OCI-LY3 (cell line): ENCODE data around the gene ERI3.

Source experiments
- H2AFZ ChIP-seq: fragments of 200-600, 300-600 bp; shearing (Covaris generic); 2 replicates; pipeline ENCODE4 v1.6.0; 2014; ENCODE audit warnings: antibody characterized with exemption, low read depth, low read length
- H3K27ac ChIP-seq: fragments of 200-600, 300-600 bp; sonication (generic); 2 replicates; pipeline ENCODE4 v1.5.1; 2014; ENCODE audit warnings: mild to moderate bottlenecking, low read length, moderate library complexity, mixed read lengths
- H3K27me3 ChIP-seq: fragments of 200-600, 300-600 bp; sonication (generic); 2 replicates; pipeline ENCODE4 v1.6.1; 2014; ENCODE audit warnings: low read depth, low read length, mixed read lengths
- H3K36me3 ChIP-seq: fragments of 200-600, 300-600 bp; sonication (generic); replicated peaks from 2 replicates; pipeline ENCODE3; 2014; ENCODE audit warnings: low read depth, low read length, mixed read lengths
- H3K4me1 ChIP-seq: fragments of 300-600, 200-600 bp; sonication (generic); 2 replicates; pipeline ENCODE4 v1.6.1; 2014; ENCODE audit warnings: low read length, mixed read lengths
- H3K4me2 ChIP-seq: fragments of 200-600, 300-600 bp; sonication (generic); 2 replicates; pipeline ENCODE4 v1.6.1; 2014; ENCODE audit warnings: low read length, mixed read lengths
- H3K4me3 ChIP-seq: fragments of 300-600, 200-600 bp; sonication (generic); 2 replicates; pipeline ENCODE4 v1.5.1; 2014; ENCODE audit warnings: antibody characterized with exemption, mild to moderate bottlenecking, low read length, moderate library complexity
- H3K79me2 ChIP-seq: fragments of 300-600, 200-600 bp; shearing (Covaris generic); 2 replicates; pipeline ENCODE4 v1.6.1; 2014; ENCODE audit warnings: mild to moderate bottlenecking, low read length, mixed read lengths
- H3K9ac ChIP-seq: fragments of 300-600, 200-600 bp; shearing (Covaris generic); 2 replicates; pipeline ENCODE4 v1.6.0; 2014; ENCODE audit warnings: mild to moderate bottlenecking, low read length, moderate library complexity
- H3K9me3 ChIP-seq: fragments of 200-600, 300-600 bp; shearing (Covaris generic); 2 replicates; pipeline ENCODE4 v1.6.1; 2014; ENCODE audit warnings: low read length, mixed read lengths; ENCODE audit not compliant: insufficient read depth
- H4K20me1 ChIP-seq: fragments of 200-600, 300-600 bp; sonication (generic); 2 replicates; pipeline ENCODE4 v1.6.1; 2016; ENCODE audit warnings: low read length, mixed read lengths; ENCODE audit not compliant: insufficient read depth
- EZH2phosphoT487 ChIP-seq: fragments of 200-600 bp; shearing (Covaris generic); IDR thresholded peaks from 2 replicates; pipeline ENCODE4 v1.6.1; 2018; ENCODE audit warnings: antibody characterized with exemption, mixed run types, low read depth
- TF ChIP-seq, protein P1 (sequence below): fragments of 200-600, 300-600 bp; sonication (generic); IDR thresholded peaks from 2 replicates; pipeline ENCODE4 v1.5.1; 2014; ENCODE audit warnings: antibody characterized with exemption, low read length, low read depth

The ERI3 gene

DNA sequence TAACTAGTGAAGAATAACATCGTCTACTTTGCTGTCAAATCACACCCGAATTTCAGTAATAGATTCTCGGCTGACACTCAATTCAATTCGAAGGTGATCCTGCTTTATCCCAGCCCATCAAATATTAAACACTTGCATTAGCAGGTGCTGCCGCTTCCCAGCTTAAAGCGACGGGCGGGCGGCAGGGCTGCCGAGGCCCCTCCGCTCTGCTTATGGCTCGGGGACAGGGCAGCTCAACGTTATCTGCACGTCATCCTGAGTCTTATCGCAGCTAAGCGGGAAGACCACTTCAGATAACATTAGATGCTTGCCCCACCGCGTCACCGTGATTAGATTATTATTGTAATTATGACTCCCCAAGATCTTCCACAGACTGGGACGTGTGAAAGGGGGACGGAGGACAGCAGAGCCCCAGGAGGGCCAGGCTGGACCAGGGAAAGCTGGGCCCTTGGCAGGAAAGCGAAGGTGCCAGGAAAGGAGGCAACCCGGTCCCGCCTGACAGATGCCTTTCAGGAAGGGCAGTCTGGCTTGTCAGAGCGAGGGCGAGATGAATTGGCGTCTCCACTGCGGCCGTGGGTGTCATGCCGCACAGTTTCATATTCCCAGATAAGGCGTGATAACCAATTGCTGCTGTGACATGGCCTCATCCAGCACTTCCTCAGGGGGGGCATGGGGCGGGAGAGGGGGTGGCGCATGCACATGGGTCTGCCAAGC, 104.8 kb downstream of the ERI3 start:
- Histone ChIP-seq H3K27me3 (no peaks in the 10 kb centered on the region), H3K9me3 (no peaks in the 10 kb centered on the region), H3K4me2 (no peak overlapping the region), H3K4me3 (no peak overlapping the region), H3K36me3 (no peaks in the 10 kb centered on the region), H3K27ac (no peak overlapping the region), H3K4me1 (no peaks in the 10 kb centered on the region), H2AFZ (no peak overlapping the region), H4K20me1 (no peaks in the 10 kb centered on the region), H3K9ac (no peak overlapping the region), H3K79me2 (no peaks in the 10 kb centered on the region)
- TF ChIP-seq, protein P1, sequence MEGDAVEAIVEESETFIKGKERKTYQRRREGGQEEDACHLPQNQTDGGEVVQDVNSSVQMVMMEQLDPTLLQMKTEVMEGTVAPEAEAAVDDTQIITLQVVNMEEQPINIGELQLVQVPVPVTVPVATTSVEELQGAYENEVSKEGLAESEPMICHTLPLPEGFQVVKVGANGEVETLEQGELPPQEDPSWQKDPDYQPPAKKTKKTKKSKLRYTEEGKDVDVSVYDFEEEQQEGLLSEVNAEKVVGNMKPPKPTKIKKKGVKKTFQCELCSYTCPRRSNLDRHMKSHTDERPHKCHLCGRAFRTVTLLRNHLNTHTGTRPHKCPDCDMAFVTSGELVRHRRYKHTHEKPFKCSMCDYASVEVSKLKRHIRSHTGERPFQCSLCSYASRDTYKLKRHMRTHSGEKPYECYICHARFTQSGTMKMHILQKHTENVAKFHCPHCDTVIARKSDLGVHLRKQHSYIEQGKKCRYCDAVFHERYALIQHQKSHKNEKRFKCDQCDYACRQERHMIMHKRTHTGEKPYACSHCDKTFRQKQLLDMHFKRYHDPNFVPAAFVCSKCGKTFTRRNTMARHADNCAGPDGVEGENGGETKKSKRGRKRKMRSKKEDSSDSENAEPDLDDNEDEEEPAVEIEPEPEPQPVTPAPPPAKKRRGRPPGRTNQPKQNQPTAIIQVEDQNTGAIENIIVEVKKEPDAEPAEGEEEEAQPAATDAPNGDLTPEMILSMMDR: no peak
- no peak for TF ChIP-seq EZH2phosphoT487

DNA sequence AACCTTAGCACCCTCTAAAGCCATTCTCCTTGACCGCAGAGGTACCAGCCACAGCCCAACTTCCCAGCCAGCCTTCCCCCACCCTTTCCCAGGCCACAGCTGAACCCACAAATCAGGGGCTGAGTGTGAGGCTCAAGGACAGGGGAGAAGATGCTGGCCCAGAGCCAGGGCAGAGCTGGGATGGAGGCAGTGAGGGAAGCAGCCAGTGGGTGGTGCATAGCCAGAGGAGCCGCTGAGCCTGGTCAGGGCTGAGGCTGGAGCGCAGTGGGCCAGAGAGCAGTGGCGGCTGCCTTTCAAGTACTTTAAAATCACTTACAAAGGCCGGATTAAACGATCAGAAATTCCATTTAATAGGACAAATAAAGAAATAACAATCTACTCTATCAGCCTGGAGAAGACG, 105.5 kb downstream of the ERI3 start:
- Histone ChIP-seq H3K79me2 (no peaks in the 10 kb centered on the region), H4K20me1 (no peaks in the 10 kb centered on the region), H2AFZ (no peak overlapping the region), H3K9ac (no peak overlapping the region), H3K9me3 (no peaks in the 10 kb centered on the region), H3K27me3 (no peaks in the 10 kb centered on the region), H3K4me2 (no peak overlapping the region), H3K4me3 (no peak overlapping the region), H3K4me1 (no peaks in the 10 kb centered on the region), H3K27ac (no peak overlapping the region), H3K36me3 (no peaks in the 10 kb centered on the region)
- TF ChIP-seq, protein P1: no peak
- TF ChIP-seq EZH2phosphoT487: no peak

DNA sequence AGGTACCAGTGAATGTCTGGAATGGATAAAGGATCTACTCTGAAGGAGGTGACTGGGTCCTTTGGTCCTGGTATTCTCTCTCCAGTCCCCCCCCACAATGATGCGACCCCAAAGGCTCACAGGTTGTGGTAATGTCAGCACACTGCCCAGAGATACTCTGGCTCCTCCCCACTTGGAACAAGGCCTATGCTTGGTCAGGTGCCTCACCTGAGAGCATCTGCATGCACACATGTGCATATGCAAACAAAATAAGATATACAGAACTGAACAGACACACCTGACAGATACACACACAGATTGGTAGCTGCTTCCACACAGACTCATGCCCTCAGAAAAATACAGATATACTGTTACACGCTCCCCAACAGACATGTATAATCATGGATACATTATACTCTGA, 108.3 kb downstream of the ERI3 start:
- no peaks in the 10 kb centered on the region for H3K36me3 ChIP-seq
- H3K4me2 ChIP-seq: no peak overlapping the region
- TF ChIP-seq EZH2phosphoT487: no peak
- TF ChIP-seq, protein P1: no peak
- H3K9me3 ChIP-seq: no peaks in the 10 kb centered on the region
- H3K4me1 ChIP-seq: no peaks in the 10 kb centered on the region
- no peak overlapping the region for H3K4me3 ChIP-seq
- no peaks in the 10 kb centered on the region for H3K79me2 ChIP-seq
- H2AFZ ChIP-seq: no peak overlapping the region
- no peak overlapping the region for H3K9ac ChIP-seq
- H3K27ac ChIP-seq: no peak overlapping the region
- H3K27me3 ChIP-seq: no peaks in the 10 kb centered on the region
- no peaks in the 10 kb centered on the region for H4K20me1 ChIP-seq

DNA sequence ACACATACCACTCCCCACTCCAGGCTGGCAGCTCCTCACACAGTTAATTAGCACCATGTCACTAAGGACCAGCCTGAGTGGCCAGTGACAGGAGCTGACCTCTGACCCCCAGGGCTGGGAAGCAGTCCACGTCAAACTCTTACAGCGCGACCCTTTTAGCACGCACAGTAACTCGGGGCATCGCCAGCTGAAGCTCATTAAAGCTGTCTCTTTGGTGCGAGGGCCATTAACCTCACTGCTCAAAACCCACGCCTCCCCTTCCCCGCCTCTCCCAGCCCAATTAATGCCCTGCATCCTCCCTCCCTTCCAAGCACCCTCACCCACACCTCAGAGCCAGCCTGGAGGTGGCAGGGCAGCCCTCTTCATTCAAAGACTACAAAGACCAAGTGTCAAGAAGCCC, 110.1 kb downstream of the ERI3 start:
- Histone ChIP-seq H3K4me1 (no peaks in the 10 kb centered on the region), H3K9me3 (no peaks in the 10 kb centered on the region), H3K4me2 (no peak overlapping the region), H3K9ac (no peak overlapping the region), H3K79me2 (no peaks in the 10 kb centered on the region), H3K36me3 (no peaks in the 10 kb centered on the region), H3K27ac (no peak overlapping the region), H3K27me3 (no peaks in the 10 kb centered on the region), H4K20me1 (no peaks in the 10 kb centered on the region), H3K4me3 (no peak overlapping the region), H2AFZ (no peak overlapping the region)
- TF ChIP-seq EZH2phosphoT487: no peak
- TF ChIP-seq, protein P1: no peak
